ENCODE measurements around the gene BMPR1B. TPM values are rescaled to one million over a fixed set of nuclear protein-coding genes. Genes with fewer than 3 reads are reported as not detected.

Gene BMPR1B
- total RNA-seq, 3 donors from 2014 or later: 0.36 to 3.3 (median 0.81) TPM

- intact Hi-C loops (cut with DNase I, micrococcal nuclease): no loop called here
- H3K36me3 ChIP-seq (ENCODE audit: low read depth): no peaks in the 10 kb centered on the region
- H3K9me3 ChIP-seq: peaks cover 8% of the 10 kb centered on the region
- no peaks in the 10 kb centered on the region for H3K4me1 ChIP-seq (ENCODE audit: low read depth)
- DNase-seq: no peak
- ATAC-seq: no peak
- no peak overlapping the region for H3K4me3 ChIP-seq
- TF ChIP-seq, protein P1, sequence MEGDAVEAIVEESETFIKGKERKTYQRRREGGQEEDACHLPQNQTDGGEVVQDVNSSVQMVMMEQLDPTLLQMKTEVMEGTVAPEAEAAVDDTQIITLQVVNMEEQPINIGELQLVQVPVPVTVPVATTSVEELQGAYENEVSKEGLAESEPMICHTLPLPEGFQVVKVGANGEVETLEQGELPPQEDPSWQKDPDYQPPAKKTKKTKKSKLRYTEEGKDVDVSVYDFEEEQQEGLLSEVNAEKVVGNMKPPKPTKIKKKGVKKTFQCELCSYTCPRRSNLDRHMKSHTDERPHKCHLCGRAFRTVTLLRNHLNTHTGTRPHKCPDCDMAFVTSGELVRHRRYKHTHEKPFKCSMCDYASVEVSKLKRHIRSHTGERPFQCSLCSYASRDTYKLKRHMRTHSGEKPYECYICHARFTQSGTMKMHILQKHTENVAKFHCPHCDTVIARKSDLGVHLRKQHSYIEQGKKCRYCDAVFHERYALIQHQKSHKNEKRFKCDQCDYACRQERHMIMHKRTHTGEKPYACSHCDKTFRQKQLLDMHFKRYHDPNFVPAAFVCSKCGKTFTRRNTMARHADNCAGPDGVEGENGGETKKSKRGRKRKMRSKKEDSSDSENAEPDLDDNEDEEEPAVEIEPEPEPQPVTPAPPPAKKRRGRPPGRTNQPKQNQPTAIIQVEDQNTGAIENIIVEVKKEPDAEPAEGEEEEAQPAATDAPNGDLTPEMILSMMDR (IDR thresholded peaks at IDR 0.05): no peak
These were observed 162.6 kb downstream of the BMPR1B start for GRCh38 chr4:94920369-94920768.

- ATAC-seq (no peak), DNase-seq (no peak)
- no peak overlapping the region for H3K4me3 ChIP-seq
- H3K36me3 ChIP-seq (ENCODE audit: low read depth): no peaks in the 10 kb centered on the region
- intact Hi-C loops (cut with DNase I, micrococcal nuclease): no loop called here
- no peaks in the 10 kb centered on the region for H3K4me1 ChIP-seq (ENCODE audit: low read depth)
- H3K9me3 ChIP-seq: no peaks in the 10 kb centered on the region
- TF ChIP-seq, protein P1 (IDR thresholded peaks at IDR 0.05): no peak
These were observed 166.8 kb downstream of the BMPR1B start for GRCh38 chr4:94924566-94924965.

DNA sequence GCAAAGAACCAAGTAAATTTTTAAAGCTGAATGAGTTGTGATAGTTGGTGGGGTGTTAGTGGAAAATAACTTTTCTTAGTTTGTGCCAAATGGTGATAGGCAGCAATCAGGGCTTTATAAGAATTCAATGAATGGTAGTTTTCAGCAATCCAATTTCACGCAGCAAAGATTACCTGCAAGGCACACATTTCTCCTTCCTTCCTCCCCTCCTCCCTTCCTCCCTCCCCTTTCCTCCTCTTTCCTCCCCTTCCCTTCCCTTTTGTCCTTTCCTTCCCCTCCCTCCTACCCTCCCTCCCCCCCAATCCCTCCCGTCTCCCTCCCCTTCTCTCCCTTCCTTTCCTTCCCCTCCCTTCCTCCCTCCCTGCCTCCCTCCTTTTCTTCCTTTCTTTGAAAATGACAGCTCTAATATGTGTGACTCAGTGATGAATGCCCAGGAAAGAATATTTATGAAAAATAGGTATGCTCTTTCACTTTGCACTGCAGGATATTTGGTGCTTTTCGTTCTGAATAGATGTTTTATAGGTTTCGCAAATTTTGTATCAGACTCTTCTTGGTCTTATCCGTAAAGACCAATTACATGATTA, 168.1 kb downstream of the BMPR1B start:
- H3K9me3 ChIP-seq: no peaks in the 10 kb centered on the region
- H3K36me3 ChIP-seq (ENCODE audit: low read depth): no peaks in the 10 kb centered on the region
- no peaks in the 10 kb centered on the region for H3K4me1 ChIP-seq (ENCODE audit: low read depth)
- H3K4me3 ChIP-seq: no peak overlapping the region
- ATAC-seq: no peak
- intact Hi-C loops (cut with DNase I, micrococcal nuclease): no loop called here
- TF ChIP-seq, protein P1 (IDR thresholded peaks at IDR 0.05): no peak
- no peak for DNase-seq

DNA sequence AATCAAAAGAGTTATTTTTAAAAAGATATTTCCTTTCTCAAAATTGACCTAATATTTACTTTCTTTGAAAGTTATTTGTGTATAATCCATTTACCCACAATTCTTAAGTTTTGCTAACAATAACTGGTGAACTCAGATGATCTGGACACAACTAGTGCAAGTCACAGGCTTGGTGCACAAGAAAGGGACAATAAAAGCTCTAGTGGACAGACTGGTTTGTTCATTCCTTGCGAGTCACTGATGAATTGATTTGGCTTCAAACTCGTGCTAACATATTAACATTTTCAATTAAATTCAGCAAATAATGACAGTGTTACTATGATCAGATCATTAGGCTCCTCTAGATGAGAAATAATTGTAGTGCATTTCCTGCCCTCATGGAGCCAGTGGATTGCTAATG, 169.2 kb downstream of the BMPR1B start:
- H3K4me3 ChIP-seq: no peak overlapping the region
- H3K4me1 ChIP-seq (ENCODE audit: low read depth): no peaks in the 10 kb centered on the region
- TF ChIP-seq, protein P1 (IDR thresholded peaks at IDR 0.05): no peak
- intact Hi-C loops (cut with DNase I, micrococcal nuclease): no loop called here
- ATAC-seq: no peak
- H3K36me3 ChIP-seq (ENCODE audit: low read depth): no peaks in the 10 kb centered on the region
- H3K9me3 ChIP-seq: no peaks in the 10 kb centered on the region
- no peak for DNase-seq

GRCh38 chr4:94927696-94928095, 169.9 kb downstream of the BMPR1B start:
- TF ChIP-seq, protein P1 (IDR thresholded peaks at IDR 0.05): no peak
- H3K4me3 ChIP-seq: no peak overlapping the region
- intact Hi-C loops (cut with DNase I, micrococcal nuclease): no loop called here
- H3K4me1 ChIP-seq (ENCODE audit: low read depth): no peaks in the 10 kb centered on the region
- no peaks in the 10 kb centered on the region for H3K36me3 ChIP-seq (ENCODE audit: low read depth)
- DNase-seq: no peak
- no peak for ATAC-seq
- no peaks in the 10 kb centered on the region for H3K9me3 ChIP-seq

GRCh38 chr4:94929696-94930095, 171.9 kb downstream of the BMPR1B start:
- TF ChIP-seq, protein P1 (IDR thresholded peaks at IDR 0.05): no peak
- Histone ChIP-seq H3K36me3 (ENCODE audit: low read depth) (no peaks in the 10 kb centered on the region), H3K4me3 (no peak overlapping the region), H3K4me1 (ENCODE audit: low read depth) (no peaks in the 10 kb centered on the region), H3K9me3 (no peaks in the 10 kb centered on the region)
- ATAC-seq: no peak
- intact Hi-C loops (cut with DNase I, micrococcal nuclease): no loop called here
- DNase-seq: no peak
